Germinal center (tissue), 1 donor: ENCODE results near the gene SLC39A13.
A peak's percentile ranks its signal among the peaks of the same experiment; 100 is the strongest.

Source experiments
- DNase-seq: peaks from one replicate; pipeline ENCODE4 v3.0.0; 2012; ENCODE audit warnings: mixed read lengths, low spot score

Gene SLC39A13

GRCh38 chr11:47384498-47384897, 23.9 kb upstream of the SLC39A13 start:
- DNase-seq: no peak

DNA sequence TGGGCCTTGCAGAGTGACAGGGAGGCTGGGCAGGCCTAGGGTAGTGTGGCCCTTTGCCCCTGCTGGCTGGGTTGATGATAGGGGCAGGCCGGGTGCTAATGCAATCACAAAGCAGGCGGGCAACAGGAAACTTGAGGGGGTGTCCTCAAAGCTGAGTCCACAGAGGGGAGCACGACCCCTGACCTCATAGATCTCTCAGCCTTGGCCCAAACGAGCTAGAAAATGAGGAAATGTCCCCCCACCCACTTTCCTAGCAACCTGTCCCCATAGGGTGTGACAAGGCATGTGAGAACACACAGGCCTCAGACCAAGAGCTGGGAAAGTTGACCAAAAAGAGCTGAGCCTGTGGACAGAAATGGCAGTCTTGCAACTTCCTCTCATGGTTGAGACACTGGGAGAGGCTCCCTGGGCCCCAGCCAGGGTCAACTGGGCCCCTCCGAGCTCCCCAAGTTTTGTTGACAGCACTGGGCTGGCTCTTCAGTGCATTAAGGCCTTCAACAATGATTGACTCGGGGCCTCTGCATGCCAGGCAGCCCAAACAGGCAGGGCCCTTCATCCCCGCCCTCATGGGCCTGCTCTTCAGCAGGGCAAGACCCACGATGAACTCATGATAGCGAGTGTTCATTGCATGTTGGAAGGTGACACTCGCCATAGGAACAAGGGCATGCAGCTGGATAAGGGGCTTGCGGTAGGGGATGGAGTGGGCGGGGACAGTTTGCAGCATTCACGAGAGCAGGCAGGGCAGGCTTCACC, 20.3 kb upstream of the SLC39A13 start:
- DNase-seq: no peak

- no peak for DNase-seq
Observed at GRCh38 chr11:47388697-47389576, 19.5 kb upstream of the SLC39A13 start.

- DNase-seq: no peak
Observed at GRCh38 chr11:47389577-47390421, 18.6 kb upstream of the SLC39A13 start.

DNA sequence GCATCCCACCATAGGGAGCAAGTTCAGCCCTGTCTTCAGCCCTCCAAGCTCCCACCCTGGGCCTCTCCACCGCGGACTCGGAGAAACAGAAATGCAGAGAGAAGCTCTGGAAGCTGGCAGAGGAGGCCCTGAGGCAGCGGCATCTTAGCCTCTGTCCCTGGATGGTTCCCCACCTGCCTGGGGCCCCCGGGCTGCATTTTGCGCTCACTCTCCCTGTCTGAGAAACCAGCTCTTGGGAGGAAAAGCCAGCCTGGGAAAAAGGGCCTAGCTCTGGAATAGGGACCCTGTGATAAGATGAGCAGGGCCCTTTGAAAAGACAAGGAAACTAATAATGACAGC, 18.0 kb upstream of the SLC39A13 start:
- no peak for DNase-seq

DNA sequence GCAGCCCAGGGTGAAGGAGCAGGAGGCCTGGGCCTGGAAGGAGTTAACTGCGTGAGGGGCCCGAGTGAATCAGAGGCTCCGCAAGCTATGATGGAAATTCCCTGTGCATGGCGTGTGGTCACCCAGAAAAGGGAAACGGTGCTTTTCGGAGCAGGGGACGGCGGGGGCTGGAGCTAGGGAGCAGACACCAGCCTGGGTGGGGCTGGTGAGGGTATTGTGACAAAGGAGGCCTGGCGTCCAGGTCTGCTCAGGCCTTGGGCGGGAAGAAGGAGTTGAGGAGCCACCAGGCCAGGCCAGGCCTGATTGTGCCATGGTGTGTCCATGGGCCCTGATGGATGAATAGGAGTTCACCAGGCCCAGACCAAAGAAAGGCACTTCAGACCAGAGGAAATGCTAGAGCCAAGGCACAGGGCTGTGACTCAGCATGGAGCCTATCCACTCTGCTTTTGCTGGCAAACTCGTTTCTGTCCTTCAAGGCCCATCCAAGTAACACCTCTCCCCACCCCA, 17.3 kb upstream of the SLC39A13 start:
- no peak for DNase-seq

GRCh38 chr11:47391711-47392432, 16.5 kb upstream of the SLC39A13 start:
- DNase-seq: no peak

DNA sequence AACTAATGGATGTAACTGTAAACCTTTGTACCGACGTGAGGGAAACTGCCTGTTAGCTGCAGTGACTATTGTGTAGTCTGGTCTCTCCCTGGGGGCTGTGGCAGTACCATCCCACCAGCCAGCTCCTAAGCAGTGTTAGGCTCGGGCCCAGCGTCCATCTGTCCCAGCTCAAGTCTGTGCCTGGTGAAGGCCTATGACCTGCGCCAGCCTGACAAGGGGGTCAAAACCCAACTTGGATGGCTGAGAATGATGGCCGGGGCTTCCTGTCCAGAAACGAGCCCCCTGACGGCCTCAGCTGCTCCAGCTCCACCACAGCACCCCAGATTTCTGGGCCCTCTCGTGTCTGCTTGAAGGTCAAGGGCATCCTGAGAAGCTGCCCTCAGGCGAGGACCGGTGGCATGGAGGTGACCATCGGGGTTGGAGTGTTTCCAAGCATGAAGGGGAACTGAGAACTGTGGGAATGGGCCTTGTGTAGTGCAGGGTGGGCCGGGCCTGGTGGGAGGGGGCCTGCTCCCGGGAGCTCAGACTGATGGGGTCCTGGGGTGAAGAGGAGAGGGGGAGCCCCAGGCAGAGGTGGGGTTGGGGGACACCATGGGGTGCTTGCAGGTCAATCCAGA, 15.7 kb upstream of the SLC39A13 start:
- no peak for DNase-seq

GRCh38 chr11:47393163-47394049, 15.0 kb upstream of the SLC39A13 start:
- DNase-seq: no peak

DNA sequence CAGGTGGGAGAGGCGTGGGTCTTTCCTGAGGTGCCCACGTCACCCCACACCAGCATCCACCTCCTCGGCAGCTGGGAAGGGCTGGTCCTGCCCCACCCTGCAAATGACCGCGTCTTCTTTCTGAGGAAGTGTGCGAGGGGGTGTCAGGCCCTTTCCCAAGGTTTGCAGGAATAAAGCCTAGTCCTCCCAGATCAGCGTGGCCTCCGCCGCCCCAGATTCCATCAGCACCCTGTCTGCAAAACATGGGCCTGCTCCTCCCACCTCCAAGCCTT, 14.4 kb upstream of the SLC39A13 start:
- DNase-seq: no peak

DNA sequence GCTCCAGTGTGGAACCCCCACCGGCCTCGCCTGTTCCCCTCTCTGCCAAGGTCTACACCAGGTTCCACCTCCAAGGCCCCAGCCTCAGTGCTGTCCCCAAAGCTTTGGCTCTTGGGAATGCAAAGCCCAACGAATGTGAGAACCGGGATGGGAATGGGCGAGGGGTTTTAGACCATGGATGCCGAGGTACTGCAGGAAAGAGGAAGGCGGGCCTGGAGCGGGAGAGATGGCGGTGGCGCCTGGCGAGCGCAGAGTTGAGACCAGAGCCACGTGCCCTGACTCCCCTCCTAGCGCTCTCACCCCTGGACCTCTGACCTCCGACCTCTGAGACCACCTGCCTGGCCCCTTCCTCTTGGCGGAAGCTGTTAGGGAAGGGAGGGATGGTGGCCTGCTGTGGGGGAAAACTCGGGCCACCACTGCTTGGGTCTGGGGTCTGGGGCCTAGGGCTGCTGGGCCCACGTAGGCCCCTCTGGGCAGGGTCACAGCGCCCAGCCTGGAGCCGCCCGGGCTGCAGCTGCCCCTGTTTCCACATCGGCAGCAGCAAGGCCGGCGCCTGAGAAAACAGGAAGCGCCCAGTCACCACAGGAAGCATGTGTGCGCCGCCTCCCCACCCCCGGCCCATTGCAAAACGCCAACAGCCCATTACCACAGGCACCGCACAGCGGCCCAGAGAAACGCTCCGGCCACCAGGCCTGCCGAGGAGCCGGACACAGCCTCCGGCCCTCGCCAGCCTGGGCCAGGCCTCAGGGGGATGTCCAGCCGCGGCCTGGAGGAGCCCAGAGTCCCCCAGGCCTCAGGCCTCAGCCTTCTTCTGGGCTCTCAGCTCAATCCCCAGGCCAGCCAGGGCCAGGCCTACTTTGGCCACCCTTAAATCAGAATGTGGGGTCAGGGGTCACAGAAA, 13.8 kb upstream of the SLC39A13 start:
- DNase-seq: peak; percentile 79

DNA sequence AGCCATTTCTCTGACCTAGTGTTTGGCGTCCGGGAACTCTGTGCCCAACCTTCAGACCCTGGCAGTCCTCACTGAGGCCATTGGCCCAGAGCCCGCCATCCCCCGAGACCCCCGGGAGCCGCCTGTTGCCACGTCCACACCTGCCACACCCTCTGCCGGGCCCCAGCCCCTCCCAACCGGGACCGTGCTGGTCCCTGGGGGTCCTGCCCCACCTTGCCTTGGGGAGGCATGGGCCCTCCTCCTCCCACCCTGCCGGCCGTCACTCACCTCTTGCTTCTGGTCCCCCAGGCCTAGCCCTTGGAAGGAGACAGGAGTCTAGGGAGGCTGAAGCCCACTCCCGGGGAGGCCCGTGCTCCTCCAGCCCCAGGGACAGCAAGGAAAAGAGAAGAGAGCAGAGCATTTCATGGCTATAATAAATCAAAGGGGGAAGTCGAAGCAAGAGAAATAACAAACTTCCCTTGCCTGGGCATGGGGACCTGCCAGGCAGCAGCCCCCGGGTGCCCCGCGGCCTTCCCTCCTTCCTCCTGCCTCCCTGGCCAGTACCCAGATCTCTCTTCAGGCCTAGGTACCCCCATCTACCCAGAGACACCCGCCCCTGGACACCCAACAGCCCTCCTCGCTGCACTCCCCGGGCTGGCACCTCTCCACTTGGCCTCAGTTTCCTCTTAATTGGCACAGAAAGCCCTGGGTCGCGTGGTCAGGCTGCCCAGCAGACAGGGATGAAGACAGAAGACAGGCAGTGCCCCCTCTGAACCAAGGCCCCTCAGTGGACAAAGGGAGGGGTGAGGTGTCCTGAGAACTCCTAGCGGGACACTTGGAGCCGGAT, 13.0 kb upstream of the SLC39A13 start:
- no peak for DNase-seq

- DNase-seq: no peak
Observed at GRCh38 chr11:47396049-47396320, 12.4 kb upstream of the SLC39A13 start.

DNA sequence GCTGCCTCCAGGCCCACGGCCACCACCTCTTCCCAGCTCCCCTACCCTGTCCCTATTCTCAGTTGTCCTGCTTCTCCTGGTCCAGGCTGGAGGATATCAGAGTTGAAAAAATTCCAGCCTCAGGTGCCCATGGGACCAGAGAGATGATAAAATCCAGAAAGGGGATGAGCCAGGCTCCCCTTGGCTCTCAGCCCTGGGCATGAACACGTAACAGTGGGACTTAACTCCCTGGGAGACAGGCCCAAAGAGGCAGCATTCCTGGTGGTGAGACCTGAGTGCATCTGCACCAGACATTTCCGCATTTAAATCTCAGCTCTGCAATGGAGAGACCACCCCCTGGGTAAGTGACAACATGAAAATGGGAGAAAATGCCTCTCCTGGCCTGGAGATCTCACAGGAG, 10.4 kb upstream of the SLC39A13 start:
- DNase-seq: no peak

- no peak for DNase-seq
Observed at GRCh38 chr11:47398551-47398950, 9.8 kb upstream of the SLC39A13 start.

DNA sequence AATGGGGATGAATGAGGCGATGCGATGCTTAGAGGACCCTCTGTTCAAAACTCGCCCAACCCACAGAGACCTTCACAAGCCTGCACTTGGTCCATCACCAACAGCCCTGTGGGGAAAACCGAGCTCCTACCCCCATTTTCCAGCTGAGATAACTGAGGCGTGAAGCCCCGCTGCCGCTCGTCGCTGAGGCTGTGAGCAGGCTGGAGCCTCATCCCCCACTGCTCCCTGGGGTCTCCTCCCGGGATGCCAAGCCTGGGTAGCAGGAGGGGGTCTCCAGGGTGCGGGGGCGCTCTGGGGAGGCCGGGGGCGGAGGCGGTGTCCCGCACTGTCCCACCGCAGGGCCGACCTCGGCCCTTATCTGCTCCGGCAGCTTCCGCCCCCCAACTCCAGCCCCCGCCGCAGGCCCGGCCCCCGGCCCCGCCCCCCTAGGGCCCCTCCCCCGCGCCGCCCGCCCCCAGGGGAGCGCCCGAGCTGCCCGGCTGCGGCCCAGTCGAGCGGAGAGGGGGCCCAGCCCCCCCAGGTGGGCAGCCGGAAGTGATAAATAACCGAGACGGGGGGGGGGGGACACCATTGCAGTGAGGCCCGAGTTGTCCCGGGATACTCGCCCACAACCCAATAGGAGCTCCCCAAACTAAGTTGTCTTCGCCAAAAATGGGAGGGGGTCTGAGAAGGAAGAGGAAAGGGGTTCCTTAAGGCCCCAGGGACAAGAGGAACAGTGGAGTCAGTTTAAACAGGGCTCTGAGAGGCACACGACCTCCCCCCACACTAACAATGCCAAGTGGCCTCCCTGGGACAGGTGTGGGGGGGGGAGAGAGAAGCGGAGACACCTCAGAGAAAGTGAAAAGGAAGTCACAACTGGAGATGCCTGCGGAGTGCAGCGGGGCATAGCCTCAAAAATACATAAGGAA, 8.3 kb upstream of the SLC39A13 start:
- DNase-seq: peak; percentile 86

DNA sequence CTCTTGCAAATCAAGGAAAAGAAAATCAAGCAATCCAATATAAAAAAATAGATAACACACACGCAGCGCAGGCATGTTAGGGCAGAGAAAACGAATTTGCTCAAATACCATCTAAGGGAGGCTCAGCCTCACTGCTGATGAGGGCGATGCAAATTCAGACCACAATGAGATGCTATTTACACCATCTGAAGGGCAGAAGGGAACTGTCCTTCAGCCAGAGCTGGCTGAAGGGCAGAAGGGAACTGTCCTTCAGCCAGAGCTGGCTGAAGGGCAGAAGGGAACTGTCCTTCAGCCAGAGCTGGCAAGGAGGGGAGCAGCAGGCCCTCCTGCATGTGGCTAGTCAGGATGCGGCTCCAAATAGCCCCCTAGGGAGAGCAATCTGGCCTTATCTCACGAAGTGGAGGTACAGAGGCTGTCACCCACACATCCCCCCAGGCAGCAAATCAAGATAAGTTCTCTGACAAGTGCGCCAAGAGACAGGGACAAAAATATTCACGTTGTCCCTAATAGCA, 7.6 kb upstream of the SLC39A13 start:
- DNase-seq: no peak
